PC-3 (cell line): ENCODE data around the gene PTPRN2. TPM values are rescaled to one million over a fixed set of nuclear protein-coding genes. Genes with fewer than 3 reads are reported as not detected.

Experiments
- ATAC-seq: fragments of 200-7000 bp; cut with Tn5 transposase; 2 replicates; pipeline ENCODE4 v1.9.1; 2020; ENCODE audit warnings: mild to moderate bottlenecking, moderate library complexity
- BruUV-seq: library from RNA; stranded (reverse); fragments of 400-500 nt; replicated peaks from 2 replicates; lab custom pipeline; 2021; lab: Mats Ljungman, UMichigan
- CTCF ChIA-PET: fragments of 300-600 bp; sonication (Branson Sonifier 250); formaldehyde crosslinking; loops from one replicate; lab custom pipeline; 2022; ENCODE audit warnings: antibody characterized with exemption; lab: Charles Lee
- POLR2A ChIA-PET: fragments of 300-600 bp; sonication (Branson Sonifier 250); formaldehyde crosslinking; loops from one replicate; lab custom pipeline; 2022; ENCODE audit warnings: antibody characterized with exemption; ENCODE audit not compliant: unreplicated experiment; lab: Charles Lee
- DNase-seq: peaks from one replicate; pipeline ENCODE4 v3.0.0-alpha.2; 2015
- H2AFZ ChIP-seq: fragments of 300-600 bp; sonication (generic); 2 replicates; pipeline ENCODE4 v1.6.0; 2016; ENCODE audit warnings: antibody characterized with exemption, low read length
- H3F3A ChIP-seq: fragments of 300-600 bp; sonication (generic); one replicate; pipeline ENCODE4 v1.6.0; 2017; ENCODE audit warnings: antibody characterized with exemption, low read length, control low read depth, mild to moderate bottlenecking; ENCODE audit not compliant: unreplicated experiment
- H3K27ac ChIP-seq: fragments of 300-600 bp; sonication (generic); 2 replicates; pipeline ENCODE4 v1.5.1; 2016; ENCODE audit warnings: mild to moderate bottlenecking, low read length
- H3K27me3 ChIP-seq: fragments of 300-600 bp; sonication (generic); 2 replicates; pipeline ENCODE4 v1.6.1; 2016; ENCODE audit warnings: low read length, mixed read lengths
- H3K36me3 ChIP-seq: fragments of 300-600 bp; sonication (generic); 2 replicates; pipeline ENCODE4 v1.6.1; 2016; ENCODE audit warnings: low read depth, mixed run types, low read length, mixed read lengths
- H3K4me1 ChIP-seq: fragments of 300-600 bp; sonication (generic); 2 replicates; pipeline ENCODE4 v1.5.1; 2016; ENCODE audit warnings: low read length; ENCODE audit not compliant: insufficient read depth
- H3K4me2 ChIP-seq: fragments of 300-600 bp; sonication (generic); 2 replicates; pipeline ENCODE4 v1.6.0; 2016; ENCODE audit warnings: low read length
- H3K4me3 ChIP-seq: fragments of 300-600 bp; sonication (generic); 2 replicates; pipeline ENCODE4 v1.5.1; 2016; ENCODE audit warnings: mild to moderate bottlenecking, low read length, mixed read lengths
- H3K79me2 ChIP-seq: fragments of 300-600 bp; sonication (generic); 2 replicates; pipeline ENCODE4 v1.6.1; 2017; ENCODE audit warnings: low read length, mixed read lengths
- H3K9ac ChIP-seq: fragments of 300-600 bp; sonication (generic); 2 replicates; pipeline ENCODE4 v1.6.0; 2016; ENCODE audit warnings: mild to moderate bottlenecking, low read length
- H3K9me2 ChIP-seq: fragments of 300-600 bp; sonication (generic); replicated peaks from 2 replicates; pipeline ENCODE4 v1.6.1; 2016; ENCODE audit warnings: mixed run types, low read length, mixed read lengths
- H3K9me3 ChIP-seq: fragments of 300-600 bp; sonication (generic); 2 replicates; pipeline ENCODE4 v1.6.1; 2016; ENCODE audit warnings: low read length, mixed read lengths
- H4K20me1 ChIP-seq: fragments of 300-600 bp; sonication (generic); 2 replicates; pipeline ENCODE4 v1.6.1; 2016; ENCODE audit warnings: low read length, mixed read lengths
- EZH2 ChIP-seq: fragments of 300-600 bp; sonication (generic); IDR thresholded peaks from one replicate; pipeline ENCODE4 v1.6.1; 2017; ENCODE audit warnings: antibody characterized with exemption, mild to moderate bottlenecking, low read length; ENCODE audit not compliant: unreplicated experiment
- EZH2phosphoT487 ChIP-seq: fragments of 300-600 bp; sonication (generic); IDR thresholded peaks from 2 replicates; pipeline ENCODE4 v1.6.1; 2018; ENCODE audit warnings: mild to moderate bottlenecking, antibody characterized with exemption, low read length, borderline replicate concordance
- intact Hi-C: fragments of 100-400 bp; cut with micrococcal nuclease; formaldehyde crosslinking; loops from 2 replicates; pipeline ENCODE4 v1.9.0; 2023
- total RNA-seq: library from RNA; depleted of rRNA; stranded (reverse); fragments of >200 nt; gene quantifications from 2 replicates; pipeline ENCODE4 v1.2.3, GENCODE V29; 2014
- TF ChIP-seq, protein P1 (sequence below): fragments of 300-600 bp; sonication (generic); conservative IDR thresholded peaks from 2 replicates; pipeline ENCODE4 v1.5.1; 2017; ENCODE audit warnings: antibody characterized with exemption, low read depth, mild to moderate bottlenecking, low read length

The PTPRN2 gene
- total RNA-seq, 1 experiment from 2014 or later, result 3.2 TPM

DNA sequence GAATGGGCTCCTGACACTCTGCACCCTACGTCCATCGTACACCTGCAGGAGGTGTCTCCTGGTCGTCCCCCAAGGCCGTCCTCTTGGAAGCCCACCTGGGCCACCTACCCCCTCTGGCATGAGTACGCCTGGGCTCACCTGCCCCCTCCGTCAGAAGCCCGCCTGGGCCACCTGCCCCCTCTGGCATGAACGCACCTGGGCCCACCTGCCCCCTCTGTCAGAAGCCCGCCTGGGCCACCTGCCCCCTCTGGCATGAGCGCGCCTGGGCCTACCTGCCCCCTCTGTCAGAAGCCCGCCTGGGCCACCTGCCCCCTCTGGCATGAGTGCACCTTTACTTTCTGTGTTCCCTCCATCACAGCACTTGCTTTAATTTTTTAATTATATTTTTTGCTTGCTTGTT lies 401.2 kb downstream of the PTPRN2 start:
- no TSS peak for BruUV-seq
- DNase-seq, result no peak
- no peaks in the 10 kb centered on the region for H3F3A ChIP-seq
- H4K20me1 ChIP-seq, result no peaks in the 10 kb centered on the region
- no peak overlapping the region for H3K4me3 ChIP-seq
- H3K9me3 ChIP-seq, result no peaks in the 10 kb centered on the region
- no peak for ATAC-seq
- TF ChIP-seq EZH2phosphoT487 (no peak), EZH2 (no peak)
- TF ChIP-seq, protein P1, sequence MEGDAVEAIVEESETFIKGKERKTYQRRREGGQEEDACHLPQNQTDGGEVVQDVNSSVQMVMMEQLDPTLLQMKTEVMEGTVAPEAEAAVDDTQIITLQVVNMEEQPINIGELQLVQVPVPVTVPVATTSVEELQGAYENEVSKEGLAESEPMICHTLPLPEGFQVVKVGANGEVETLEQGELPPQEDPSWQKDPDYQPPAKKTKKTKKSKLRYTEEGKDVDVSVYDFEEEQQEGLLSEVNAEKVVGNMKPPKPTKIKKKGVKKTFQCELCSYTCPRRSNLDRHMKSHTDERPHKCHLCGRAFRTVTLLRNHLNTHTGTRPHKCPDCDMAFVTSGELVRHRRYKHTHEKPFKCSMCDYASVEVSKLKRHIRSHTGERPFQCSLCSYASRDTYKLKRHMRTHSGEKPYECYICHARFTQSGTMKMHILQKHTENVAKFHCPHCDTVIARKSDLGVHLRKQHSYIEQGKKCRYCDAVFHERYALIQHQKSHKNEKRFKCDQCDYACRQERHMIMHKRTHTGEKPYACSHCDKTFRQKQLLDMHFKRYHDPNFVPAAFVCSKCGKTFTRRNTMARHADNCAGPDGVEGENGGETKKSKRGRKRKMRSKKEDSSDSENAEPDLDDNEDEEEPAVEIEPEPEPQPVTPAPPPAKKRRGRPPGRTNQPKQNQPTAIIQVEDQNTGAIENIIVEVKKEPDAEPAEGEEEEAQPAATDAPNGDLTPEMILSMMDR, result no peak
- no peaks in the 10 kb centered on the region for H3K36me3 ChIP-seq
- ChIA-PET POLR2A (no interaction called here), CTCF (no interaction called here)
- no peaks in the 10 kb centered on the region for H3K79me2 ChIP-seq
- H3K4me2 ChIP-seq, result no peak overlapping the region
- intact Hi-C loops, result no loop called here
- H3K9me2 ChIP-seq, result no peaks in the 10 kb centered on the region
- H2AFZ ChIP-seq, result no peak overlapping the region
- no peak overlapping the region for H3K9ac ChIP-seq
- no peak overlapping the region for H3K27ac ChIP-seq
- H3K4me1 ChIP-seq, result no peaks in the 10 kb centered on the region
- no peaks in the 10 kb centered on the region for H3K27me3 ChIP-seq

DNA sequence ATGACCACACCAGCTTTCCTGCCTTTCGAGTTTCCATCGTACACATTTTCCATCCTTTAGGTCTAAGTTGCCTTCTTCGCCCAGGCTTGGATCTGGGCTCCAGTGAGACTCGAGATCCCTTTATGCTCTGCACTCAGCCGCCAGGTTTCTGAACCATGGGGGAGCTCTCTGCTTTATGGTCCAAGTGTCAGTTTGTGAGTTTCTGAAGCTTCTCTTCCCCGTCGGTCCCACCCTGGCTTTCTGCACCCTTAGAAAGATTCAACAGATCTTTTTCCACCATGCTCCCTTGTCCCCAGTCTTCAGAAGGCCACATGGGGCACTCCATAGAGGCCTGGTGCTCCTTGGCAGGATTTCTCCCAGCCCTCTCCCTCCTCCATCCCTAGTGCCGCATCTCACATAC lies 402.0 kb downstream of the PTPRN2 start:
- no peak overlapping the region for H3K4me2 ChIP-seq
- ATAC-seq (no peak), DNase-seq (no peak)
- H4K20me1 ChIP-seq, result no peaks in the 10 kb centered on the region
- H3K4me3 ChIP-seq, result no peak overlapping the region
- H3K27me3 ChIP-seq, result no peaks in the 10 kb centered on the region
- TF ChIP-seq EZH2, result no peak
- H3F3A ChIP-seq, result no peaks in the 10 kb centered on the region
- H3K9me3 ChIP-seq, result no peaks in the 10 kb centered on the region
- no peaks in the 10 kb centered on the region for H3K36me3 ChIP-seq
- intact Hi-C loops, result no loop called here
- no peaks in the 10 kb centered on the region for H3K9me2 ChIP-seq
- no peaks in the 10 kb centered on the region for H3K4me1 ChIP-seq
- ChIA-PET POLR2A (no interaction called here), CTCF (no interaction called here)
- H3K9ac ChIP-seq, result no peak overlapping the region
- BruUV-seq, result no TSS peak
- no peaks in the 10 kb centered on the region for H3K79me2 ChIP-seq
- H3K27ac ChIP-seq, result no peak overlapping the region
- no peak overlapping the region for H2AFZ ChIP-seq

DNA sequence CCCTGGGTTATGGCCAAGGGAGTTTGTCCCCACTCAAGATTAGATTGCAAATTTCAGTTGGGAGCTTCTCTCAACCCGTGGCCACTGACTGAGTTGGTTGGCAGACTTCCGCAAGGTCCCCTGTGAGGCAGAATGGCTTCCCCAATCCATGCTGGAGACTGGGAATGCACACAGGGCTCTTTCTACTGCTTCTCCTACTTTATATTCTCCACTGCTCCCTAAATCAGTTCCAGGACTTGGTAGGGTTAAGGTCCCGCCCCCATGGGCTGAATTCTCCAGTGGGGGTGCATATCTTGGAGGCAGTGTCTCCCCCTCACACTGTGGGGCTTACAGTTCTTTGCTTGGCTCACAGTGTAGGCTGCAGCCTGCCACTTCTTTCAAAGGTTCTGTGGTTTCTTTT lies 404.2 kb downstream of the PTPRN2 start:
- CTCF ChIA-PET, result no interaction called here
- Histone ChIP-seq H3K9me3 (no peaks in the 10 kb centered on the region), H3K4me2 (no peak overlapping the region), H4K20me1 (no peaks in the 10 kb centered on the region), H2AFZ (no peak overlapping the region), H3K36me3 (no peaks in the 10 kb centered on the region), H3K79me2 (no peaks in the 10 kb centered on the region), H3K4me3 (no peak overlapping the region), H3K27me3 (no peaks in the 10 kb centered on the region), H3K27ac (no peak overlapping the region), H3K9ac (no peak overlapping the region), H3K9me2 (no peaks in the 10 kb centered on the region), H3F3A (no peaks in the 10 kb centered on the region), H3K4me1 (no peaks in the 10 kb centered on the region)
- BruUV-seq, result no TSS peak
- DNase-seq, result no peak
- no peak for ATAC-seq
- POLR2A ChIA-PET, result no interaction called here
- intact Hi-C loops, result no loop called here
- TF ChIP-seq EZH2, result no peak
- TF ChIP-seq, protein P1, result no peak
- no peak for TF ChIP-seq EZH2phosphoT487
